Activated CD4-positive, alpha-beta T cell treated with anti-CD3 and anti-CD28 coated beads, Interleukin-2, Interleukin-6, amounts not matched to agents 100 ng/mL and 50 ng/mL, durations not matched to agents 16 hours and 8 hours (primary cell): ENCODE results near the gene PPFIA2.
"Not testable (repeated sequence)": the region's sequence is repeated elsewhere in the genome, so short reads cannot be mapped to it uniquely, and the experiment has no call there.

ENCODE experiments used
- DNase-seq: peaks from one replicate; pipeline ENCODE4 v3.0.0-alpha.2; 2020

PPFIA2 gene

GRCh38 chr12:81255947-81256346 is 503.2 kb downstream of the PPFIA2 start:
- no peak for DNase-seq

GRCh38 chr12:81255456-81255855 is 503.7 kb downstream of the PPFIA2 start:
- DNase-seq: no peak

- DNase-seq: no peak
These were observed 505.8 kb downstream of the PPFIA2 start for GRCh38 chr12:81253360-81253759.

- DNase-seq: no peak
These were observed 506.9 kb downstream of the PPFIA2 start for GRCh38 chr12:81252228-81252627.

GRCh38 chr12:81249976-81250375 is 509.2 kb downstream of the PPFIA2 start:
- no peak for DNase-seq

- DNase-seq: no peak
These were observed 513.1 kb downstream of the PPFIA2 start for GRCh38 chr12:81245907-81246570.

- no peak for DNase-seq
These were observed 513.7 kb downstream of the PPFIA2 start for GRCh38 chr12:81245458-81245857.

- DNase-seq: no peak
These were observed 527.4 kb downstream of the PPFIA2 start for GRCh38 chr12:81231574-81232368.

- DNase-seq: no peak
These were observed 529.4 kb downstream of the PPFIA2 start for GRCh38 chr12:81229759-81230158.

GRCh38 chr12:81224626-81225025 is 534.5 kb downstream of the PPFIA2 start:
- DNase-seq: no peak

GRCh38 chr12:81222846-81223592 is 536.1 kb downstream of the PPFIA2 start:
- no peak for DNase-seq

GRCh38 chr12:81221681-81222080 is 537.5 kb downstream of the PPFIA2 start:
- DNase-seq: no peak

- no peak for DNase-seq
These were observed 542.4 kb downstream of the PPFIA2 start for GRCh38 chr12:81216739-81217138.

GRCh38 chr12:81212996-81213696 is 546.0 kb downstream of the PPFIA2 start:
- no peak for DNase-seq

- no peak for DNase-seq
These were observed 547.8 kb downstream of the PPFIA2 start for GRCh38 chr12:81211306-81211705.

GRCh38 chr12:81209772-81210225 is 549.4 kb downstream of the PPFIA2 start:
- not testable (repeated sequence) for DNase-seq

GRCh38 chr12:81209012-81209411 is 550.1 kb downstream of the PPFIA2 start:
- no peak for DNase-seq

GRCh38 chr12:81208187-81208911 is 550.8 kb downstream of the PPFIA2 start:
- no peak for DNase-seq
